Activated T-helper 17 cell treated with anti-CD3 and anti-CD28 coated beads, Interleukin-2, amount 50 U/mL, for 72 hours (primary cell): ENCODE results near the gene PPM1K. TPM values are rescaled to one million over a fixed set of nuclear protein-coding genes. Genes with fewer than 3 reads are reported as not detected.

Experiments
- ATAC-seq: fragments of 150-1000 bp; cut with Tn5 transposase; replicated peaks from 2 replicates; pipeline ENCODE4 v1.10.0; 2021; ENCODE audit warnings: mild to moderate bottlenecking, moderate library complexity
- H3K27ac Mint-ChIP-seq: one replicate; pipeline ENCODE4 v1.8.0; 2022; ENCODE audit warnings: mixed read lengths
- H3K27me3 Mint-ChIP-seq: one replicate; pipeline ENCODE4 v1.8.0; 2022; ENCODE audit warnings: mixed read lengths
- H3K36me3 Mint-ChIP-seq: one replicate; pipeline ENCODE4 v1.8.0; 2022; ENCODE audit warnings: low read depth, mild to moderate bottlenecking, mixed read lengths
- H3K4me1 Mint-ChIP-seq: one replicate; pipeline ENCODE4 v1.8.0; 2022; ENCODE audit warnings: mixed read lengths
- H3K4me3 Mint-ChIP-seq: one replicate; pipeline ENCODE4 v1.8.0; 2022; ENCODE audit warnings: mild to moderate bottlenecking, mixed read lengths
- H3K9me3 Mint-ChIP-seq: one replicate; pipeline ENCODE4 v1.8.0; 2022; ENCODE audit warnings: mixed read lengths
- total RNA-seq, 2 donors: library from RNA; stranded (reverse); gene quantifications; one replicate each; pipeline ENCODE4 v1.2.3, GENCODE V29; 2022

The PPM1K gene
- total RNA-seq, 2 donors from 2014 or later = 49.9 to 66.7 TPM

- Mint-ChIP-seq H3K27me3 (no peaks in the 10 kb centered on the region), H3K4me3 (no peak overlapping the region), H3K4me1 (no peaks in the 10 kb centered on the region), H3K27ac (no peak overlapping the region), H3K9me3 (no peaks in the 10 kb centered on the region), H3K36me3 (no peaks in the 10 kb centered on the region)
- ATAC-seq = no peak
Measured at GRCh38 chr4:88247148-88247547, 37.2 kb downstream of the PPM1K start.

GRCh38 chr4:88246600-88246999 is 37.8 kb downstream of the PPM1K start:
- ATAC-seq = no peak
- no peaks in the 10 kb centered on the region for H3K36me3 Mint-ChIP-seq
- no peaks in the 10 kb centered on the region for H3K27me3 Mint-ChIP-seq
- no peak overlapping the region for H3K27ac Mint-ChIP-seq
- no peak overlapping the region for H3K4me3 Mint-ChIP-seq
- no peaks in the 10 kb centered on the region for H3K9me3 Mint-ChIP-seq
- no peaks in the 10 kb centered on the region for H3K4me1 Mint-ChIP-seq

GRCh38 chr4:88244816-88245579 is 39.4 kb downstream of the PPM1K start:
- peak; percentile 80 for ATAC-seq
- no peaks in the 10 kb centered on the region for H3K27me3 Mint-ChIP-seq
- no peaks in the 10 kb centered on the region for H3K4me1 Mint-ChIP-seq
- no peaks in the 10 kb centered on the region for H3K9me3 Mint-ChIP-seq
- H3K4me3 Mint-ChIP-seq = peak overlapping the region; percentile 65
- H3K36me3 Mint-ChIP-seq = no peaks in the 10 kb centered on the region
- peak overlapping the region; percentile 50 for H3K27ac Mint-ChIP-seq

GRCh38 chr4:88244056-88244455 is 40.3 kb downstream of the PPM1K start:
- Mint-ChIP-seq H3K4me1 (no peaks in the 10 kb centered on the region), H3K4me3 (no peak overlapping the region), H3K36me3 (no peaks in the 10 kb centered on the region), H3K27ac (no peak overlapping the region), H3K27me3 (no peaks in the 10 kb centered on the region), H3K9me3 (no peaks in the 10 kb centered on the region)
- no peak for ATAC-seq

- no peak overlapping the region for H3K4me3 Mint-ChIP-seq
- no peaks in the 10 kb centered on the region for H3K9me3 Mint-ChIP-seq
- no peaks in the 10 kb centered on the region for H3K36me3 Mint-ChIP-seq
- ATAC-seq = no peak
- H3K4me1 Mint-ChIP-seq = no peaks in the 10 kb centered on the region
- no peak overlapping the region for H3K27ac Mint-ChIP-seq
- no peaks in the 10 kb centered on the region for H3K27me3 Mint-ChIP-seq
Measured at GRCh38 chr4:88242144-88242543, 42.2 kb downstream of the PPM1K start.

- no peaks in the 10 kb centered on the region for H3K9me3 Mint-ChIP-seq
- H3K36me3 Mint-ChIP-seq = no peaks in the 10 kb centered on the region
- H3K4me3 Mint-ChIP-seq = no peak overlapping the region
- no peak overlapping the region for H3K27ac Mint-ChIP-seq
- H3K27me3 Mint-ChIP-seq = no peaks in the 10 kb centered on the region
- no peak for ATAC-seq
- no peaks in the 10 kb centered on the region for H3K4me1 Mint-ChIP-seq
Measured at GRCh38 chr4:88240297-88240714, 44.1 kb downstream of the PPM1K start.

GRCh38 chr4:88230969-88231771 is 53.2 kb downstream of the PPM1K start:
- H3K4me1 Mint-ChIP-seq = no peaks in the 10 kb centered on the region
- no peak overlapping the region for H3K27ac Mint-ChIP-seq
- no peak for ATAC-seq
- peaks cover 4% of the 10 kb centered on the region for H3K9me3 Mint-ChIP-seq
- no peak overlapping the region for H3K4me3 Mint-ChIP-seq
- H3K27me3 Mint-ChIP-seq = no peaks in the 10 kb centered on the region
- H3K36me3 Mint-ChIP-seq = no peaks in the 10 kb centered on the region

GRCh38 chr4:88230461-88230891 is 53.9 kb downstream of the PPM1K start:
- H3K27me3 Mint-ChIP-seq = no peaks in the 10 kb centered on the region
- no peak overlapping the region for H3K27ac Mint-ChIP-seq
- no peaks in the 10 kb centered on the region for H3K36me3 Mint-ChIP-seq
- H3K9me3 Mint-ChIP-seq = peaks cover 4% of the 10 kb centered on the region
- H3K4me1 Mint-ChIP-seq = no peaks in the 10 kb centered on the region
- no peak for ATAC-seq
- no peak overlapping the region for H3K4me3 Mint-ChIP-seq

GRCh38 chr4:88227734-88228133 is 56.6 kb downstream of the PPM1K start:
- no peak for ATAC-seq
- no peak overlapping the region for H3K4me3 Mint-ChIP-seq
- H3K9me3 Mint-ChIP-seq = peaks cover 4% of the 10 kb centered on the region

GRCh38 chr4:88226143-88226542 is 58.2 kb downstream of the PPM1K start:
- no peak overlapping the region for H3K27ac Mint-ChIP-seq
- H3K4me3 Mint-ChIP-seq = no peak overlapping the region
- no peaks in the 10 kb centered on the region for H3K27me3 Mint-ChIP-seq
- ATAC-seq = no peak
- H3K36me3 Mint-ChIP-seq = no peaks in the 10 kb centered on the region
- peaks cover 4% of the 10 kb centered on the region for H3K9me3 Mint-ChIP-seq
- no peaks in the 10 kb centered on the region for H3K4me1 Mint-ChIP-seq

More at GRCh38 chr4:88227734-88228133, 56.6 kb downstream of the PPM1K start:
- H3K27me3 Mint-ChIP-seq = no peaks in the 10 kb centered on the region
- H3K27ac Mint-ChIP-seq = no peak overlapping the region
- no peaks in the 10 kb centered on the region for H3K36me3 Mint-ChIP-seq
- H3K4me1 Mint-ChIP-seq = no peaks in the 10 kb centered on the region

GRCh38 chr4:88225232-88226105 is 58.9 kb downstream of the PPM1K start:
- no peak overlapping the region for H3K4me3 Mint-ChIP-seq
- H3K27ac Mint-ChIP-seq = no peak overlapping the region
- H3K27me3 Mint-ChIP-seq = no peaks in the 10 kb centered on the region
- H3K36me3 Mint-ChIP-seq = no peaks in the 10 kb centered on the region
- no peaks in the 10 kb centered on the region for H3K4me1 Mint-ChIP-seq
- ATAC-seq = peak; percentile 75
- peaks cover 4% of the 10 kb centered on the region for H3K9me3 Mint-ChIP-seq

- no peak overlapping the region for H3K27ac Mint-ChIP-seq
- no peak for ATAC-seq
- H3K36me3 Mint-ChIP-seq = no peaks in the 10 kb centered on the region
- H3K4me3 Mint-ChIP-seq = no peak overlapping the region
- H3K27me3 Mint-ChIP-seq = peaks cover 3% of the 10 kb centered on the region
- H3K9me3 Mint-ChIP-seq = no peaks in the 10 kb centered on the region
- peaks cover 4% of the 10 kb centered on the region for H3K4me1 Mint-ChIP-seq
Measured at GRCh38 chr4:88223516-88223915, 60.8 kb downstream of the PPM1K start.

- H3K4me1 Mint-ChIP-seq = peaks cover 4% of the 10 kb centered on the region
- H3K27me3 Mint-ChIP-seq = peaks cover 6% of the 10 kb centered on the region
- peak; percentile 56 for ATAC-seq
- H3K4me3 Mint-ChIP-seq = no peak overlapping the region
- no peaks in the 10 kb centered on the region for H3K36me3 Mint-ChIP-seq
- H3K27ac Mint-ChIP-seq = no peak overlapping the region
- no peaks in the 10 kb centered on the region for H3K9me3 Mint-ChIP-seq
Measured at GRCh38 chr4:88219099-88219498, 65.3 kb downstream of the PPM1K start.

- Mint-ChIP-seq H3K36me3 (no peaks in the 10 kb centered on the region), H3K9me3 (no peaks in the 10 kb centered on the region), H3K4me1 (peaks cover 4% of the 10 kb centered on the region), H3K27me3 (peaks cover 10% of the 10 kb centered on the region), H3K4me3 (no peak overlapping the region), H3K27ac (no peak overlapping the region)
- no peak for ATAC-seq
Measured at GRCh38 chr4:88217169-88217568, 67.2 kb downstream of the PPM1K start.
